A549 (cell line): ENCODE data around the gene NAA38. TPM values are rescaled to one million over a fixed set of nuclear protein-coding genes. Genes with fewer than 3 reads are reported as not detected.

Experiments
- ATAC-seq, 2 experiments: fragments of 200-7000 bp in 1 of 2; fragments of >200 bp in 1 of 2; cut with Nextera tagmentation in 1 of 2; cut with Tn5 transposase in 1 of 2; 3 replicates each; pipeline versions ENCODE4 v1.8.0 to v1.9.1; 2018 to 2020; ENCODE audit warnings: mild to moderate bottlenecking in 1 of 2, moderate library complexity in 1 of 2
- CTCF ChIA-PET: fragments of 300-600 bp; sonication (Branson Sonifier 250); formaldehyde crosslinking; extraction: SDS; loops from one replicate; lab custom pipeline; 2021; ENCODE audit warnings: antibody characterized with exemption, inconsistent platforms; lab: Yijun Ruan, JAX
- POLR2A ChIA-PET: fragments of 350-600 bp; formaldehyde crosslinking; extraction: SDS; loops from one replicate; lab custom pipeline; 2021; ENCODE audit warnings: antibody characterized with exemption, inconsistent platforms; lab: Yijun Ruan, JAX
- DNase-seq, 2 experiments: peaks; one replicate each; pipeline versions ENCODE4 v3.0.0 to v3.0.0-alpha.2; 2011 to 2016; ENCODE audit warnings: low read depth in 1 of 2, low spot score in 1 of 2
- FAIRE-seq: peaks from 2 replicates; lab custom pipeline; 2011; peaks lifted over from hg19 to GRCh38; lab: Jason Lieb, UNC
- H3K27ac ChIP-seq, 2 experiments: fragments of >200 bp; sonication (Bioruptor Twin); formaldehyde crosslinking; 3 replicates each; pipeline ENCODE4 v1.5.1; 2016 to 2017
- H3K4me1 ChIP-seq: fragments of >200 bp; sonication (Bioruptor Twin); formaldehyde crosslinking; 3 replicates; pipeline ENCODE4 v1.6.1; 2016
- H3K4me2 ChIP-seq: fragments of >200 bp; sonication (Bioruptor Twin); formaldehyde crosslinking; 3 replicates; pipeline ENCODE4 v1.6.1; 2016
- H3K4me3 ChIP-seq: fragments of >200 bp; sonication (Bioruptor Twin); formaldehyde crosslinking; 3 replicates; pipeline ENCODE4 v1.5.1; 2016
- H3K9me3 ChIP-seq: fragments of >200 bp; sonication (Bioruptor Twin); formaldehyde crosslinking; 3 replicates; pipeline ENCODE4 v1.6.1; 2016
- CBX8 ChIP-seq: fragments of 200-600 bp; sonication (generic); IDR thresholded peaks from 2 replicates; pipeline ENCODE4 v1.6.1; 2016
- CEBPB ChIP-seq, 2 experiments: fragments of >200 bp in 1 of 2; sonication (Bioruptor Twin) in 1 of 2; formaldehyde crosslinking in 1 of 2; IDR thresholded peaks; 2 replicates each; pipeline ENCODE4 v1.6.1; 2012 to 2016
- EHMT2 ChIP-seq: fragments of 200-600 bp; sonication (generic); IDR thresholded peaks from 2 replicates; pipeline ENCODE4 v1.6.1; 2016; ENCODE audit warnings: antibody characterized with exemption, low read depth, mild to moderate bottlenecking, moderate library complexity
- FOSB ChIP-seq: fragments of 250-450 bp; sonication (Bioruptor Pico); IDR thresholded peaks from 2 replicates; pipeline ENCODE4 v1.5.0; 2020; ENCODE audit warnings: mild to moderate bottlenecking, moderate library complexity
- FOXS1 ChIP-seq: fragments of 250-450 bp; sonication (Bioruptor Pico); IDR thresholded peaks from 2 replicates; pipeline ENCODE4 v1.5.0; 2020; ENCODE audit warnings: mild to moderate bottlenecking, moderate library complexity
- GATA3 ChIP-seq: IDR thresholded peaks from 2 replicates; pipeline ENCODE4 v1.6.1; 2012; ENCODE audit warnings: borderline replicate concordance
- JUNB ChIP-seq: fragments of >200 bp; sonication (Bioruptor Twin); formaldehyde crosslinking; IDR thresholded peaks from 2 replicates; pipeline ENCODE4 v1.6.1; 2016
- KDM1A ChIP-seq: fragments of 200-600 bp; sonication (generic); IDR thresholded peaks from 2 replicates; pipeline ENCODE4 v1.6.1; 2016; ENCODE audit warnings: low read depth, mild to moderate bottlenecking
- MAFK ChIP-seq: fragments of 450-650 bp; IDR thresholded peaks from 2 replicates; pipeline ENCODE4 v1.6.1; 2014; ENCODE audit not compliant: partially characterized antibody
- MAZ ChIP-seq: fragments of 150-350 bp; IDR thresholded peaks from 2 replicates; pipeline ENCODE4 v1.6.1; 2014; ENCODE audit warnings: antibody characterized with exemption, low read depth, low read length, borderline replicate concordance
- NPAS2 ChIP-seq: fragments of 250-450 bp; sonication (Bioruptor Pico); IDR thresholded peaks from 2 replicates; pipeline ENCODE4 v1.8.0; 2022; ENCODE audit warnings: mild to moderate bottlenecking, moderate library complexity, borderline replicate concordance
- POLR2AphosphoS2 ChIP-seq: conservative IDR thresholded peaks from 2 replicates; pipeline ENCODE4 v1.6.1; 2012; ENCODE audit warnings: low read length, improper control_type of control experiment, inconsistent platforms
- RARB ChIP-seq: fragments of 250-450 bp; sonication (Bioruptor Pico); IDR thresholded peaks from 2 replicates; pipeline ENCODE4 v1.8.0; 2021; ENCODE audit warnings: mild to moderate bottlenecking, moderate library complexity
- RCOR1 ChIP-seq: fragments of 150-350 bp; IDR thresholded peaks from 2 replicates; pipeline ENCODE4 v1.6.1; 2014; ENCODE audit warnings: antibody characterized with exemption, low read length, low read depth
- RFX5 ChIP-seq: fragments of 450-650 bp; IDR thresholded peaks from 2 replicates; pipeline ENCODE4 v1.7.1; 2014; ENCODE audit warnings: antibody characterized with exemption, mild to moderate bottlenecking, moderate library complexity
- RNF2 ChIP-seq: fragments of 200-600 bp; sonication (generic); IDR thresholded peaks from 2 replicates; pipeline ENCODE4 v1.6.1; 2016; ENCODE audit warnings: low read depth, mild to moderate bottlenecking, antibody characterized with exemption, moderate library complexity, borderline replicate concordance
- SMC3 ChIP-seq: fragments of >200 bp; sonication (Bioruptor Twin); formaldehyde crosslinking; IDR thresholded peaks from 3 replicates; pipeline ENCODE4 v1.6.1; 2018; ENCODE audit warnings: inconsistent platforms
- TFCP2L1 ChIP-seq: fragments of 250-450 bp; sonication (Bioruptor Pico); IDR thresholded peaks from 2 replicates; pipeline ENCODE4 v1.5.0; 2021; ENCODE audit warnings: mild to moderate bottlenecking
- TP53 ChIP-seq: fragments of 250-450 bp; sonication (Bioruptor Pico); IDR thresholded peaks from 2 replicates; pipeline ENCODE4 v1.5.0; 2021; ENCODE audit warnings: mild to moderate bottlenecking, moderate library complexity
- ZFP36 ChIP-seq: fragments of 450-650 bp; IDR thresholded peaks from 2 replicates; pipeline ENCODE4 v1.6.1; 2014; ENCODE audit warnings: borderline replicate concordance; ENCODE audit not compliant: partially characterized antibody
- ZNF302 ChIP-seq: fragments of 250-450 bp; sonication (Bioruptor Pico); IDR thresholded peaks from 2 replicates; pipeline ENCODE4 v1.9.0; 2021; ENCODE audit warnings: inconsistent platforms, mild to moderate bottlenecking, moderate library complexity
- ZSCAN20 ChIP-seq: fragments of 250-450 bp; sonication (Bioruptor Pico); IDR thresholded peaks from 2 replicates; pipeline ENCODE4 v1.8.0; 2022; ENCODE audit warnings: mild to moderate bottlenecking, moderate library complexity
- WGBS: methylation state at CpG from one replicate; pipeline ENCODE4 v1.1.6; 2017; ENCODE audit errors: missing lambda C conversion rate; 5-methylcytosine and 5-hydroxymethylcytosine counted together
- polyA plus RNA-seq, 4 experiments: library from polyadenylated mRNA; depleted of rRNA in 3 of 4; stranded (reverse); fragments of >200 nt; fragmentation: RNase III in 1 of 4; extraction: RNeasy Plus Mini Kit Qiagen cat#74134 plus additional on column Dnase treatment in 1 of 4; gene quantifications; 2 replicates in 3 of 4; 3 replicates in 1 of 4; pipeline ENCODE4 v1.2.3, GENCODE V29; 2011 to 2017
- TF ChIP-seq, protein P1 (sequence below): IDR thresholded peaks from 2 replicates; pipeline ENCODE4 v1.6.1; 2012
- TF ChIP-seq, protein P2 (sequence below): fragments of 450-650 bp; IDR thresholded peaks from 2 replicates; pipeline ENCODE4 v1.6.1; 2014; ENCODE audit warnings: antibody characterized with exemption
- TF ChIP-seq, protein P3 (sequence below): IDR thresholded peaks from 2 replicates; pipeline ENCODE4 v1.6.1; 2012; ENCODE audit warnings: low read depth, borderline replicate concordance
- TF ChIP-seq, protein P4 (sequence below): fragments of >200 bp; sonication (Bioruptor Twin); formaldehyde crosslinking; IDR thresholded peaks from 2 replicates; pipeline ENCODE4 v1.6.1; 2016
- TF ChIP-seq, protein P5 (sequence below): fragments of >200 bp; sonication (Bioruptor Twin); formaldehyde crosslinking; IDR thresholded peaks from 3 replicates; pipeline ENCODE4 v1.6.1; 2016
- TF ChIP-seq, protein P6 (sequence below): IDR thresholded peaks from 2 replicates; pipeline ENCODE4 v1.6.1; 2012

Gene NAA38
- polyA plus RNA-seq, 2 of the 4 experiments (the other 2 are of a cell fraction): 102 to 287 TPM

DNA sequence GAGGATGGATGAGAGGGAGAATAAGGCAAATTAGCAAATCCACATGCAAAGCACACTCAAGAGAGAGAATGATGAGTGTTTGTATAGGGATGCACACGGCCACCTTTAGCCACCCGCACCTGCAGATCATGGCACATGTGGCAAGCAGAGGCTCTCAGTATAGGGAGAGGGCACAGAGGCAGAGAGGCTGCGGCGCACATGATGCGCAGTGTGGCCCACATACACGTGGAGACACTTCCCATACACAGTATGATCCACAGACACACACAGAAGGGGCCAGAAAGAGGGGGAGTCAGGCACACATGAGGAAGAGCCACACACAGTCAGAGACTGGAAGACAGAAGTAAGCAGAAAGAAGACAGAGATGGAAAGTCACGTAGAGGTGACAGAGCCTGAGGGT, 24.7 kb upstream of the NAA38 start:
- no peak for ATAC-seq
- ChIA-PET POLR2A (no interaction called here), CTCF (interaction anchor here (1.0 to 2.6 kb wide), 8 partner anchors 17 to 192 kb away, joined by 3 to 15 read pairs (median 4); no protein-coding TSS in a partner anchor)
- H3K9me3 ChIP-seq: no peaks in the 10 kb centered on the region
- TF ChIP-seq MAFK (no peak), FOXS1 (CRISPR knock-in tag) (no peak), RARB (no peak), JUNB (no peak), RFX5 (no peak), RNF2 (no peak), TP53 (CRISPR knock-in tag) (no peak), CBX8 (no peak), TFCP2L1 (CRISPR knock-in tag) (no peak), ZFP36 (no peak), ZSCAN20 (CRISPR knock-in tag) (no peak), POLR2AphosphoS2 (no peak), KDM1A (no peak), NPAS2 (CRISPR knock-in tag) (no peak)
- TF ChIP-seq, protein P1, sequence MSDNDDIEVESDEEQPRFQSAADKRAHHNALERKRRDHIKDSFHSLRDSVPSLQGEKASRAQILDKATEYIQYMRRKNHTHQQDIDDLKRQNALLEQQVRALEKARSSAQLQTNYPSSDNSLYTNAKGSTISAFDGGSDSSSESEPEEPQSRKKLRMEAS: no peak
- TF ChIP-seq, protein P2, sequence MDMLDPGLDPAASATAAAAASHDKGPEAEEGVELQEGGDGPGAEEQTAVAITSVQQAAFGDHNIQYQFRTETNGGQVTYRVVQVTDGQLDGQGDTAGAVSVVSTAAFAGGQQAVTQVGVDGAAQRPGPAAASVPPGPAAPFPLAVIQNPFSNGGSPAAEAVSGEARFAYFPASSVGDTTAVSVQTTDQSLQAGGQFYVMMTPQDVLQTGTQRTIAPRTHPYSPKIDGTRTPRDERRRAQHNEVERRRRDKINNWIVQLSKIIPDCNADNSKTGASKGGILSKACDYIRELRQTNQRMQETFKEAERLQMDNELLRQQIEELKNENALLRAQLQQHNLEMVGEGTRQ: no peak
- TF ChIP-seq, protein P3, sequence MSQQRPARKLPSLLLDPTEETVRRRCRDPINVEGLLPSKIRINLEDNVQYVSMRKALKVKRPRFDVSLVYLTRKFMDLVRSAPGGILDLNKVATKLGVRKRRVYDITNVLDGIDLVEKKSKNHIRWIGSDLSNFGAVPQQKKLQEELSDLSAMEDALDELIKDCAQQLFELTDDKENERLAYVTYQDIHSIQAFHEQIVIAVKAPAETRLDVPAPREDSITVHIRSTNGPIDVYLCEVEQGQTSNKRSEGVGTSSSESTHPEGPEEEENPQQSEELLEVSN: no peak
- TF ChIP-seq, protein P4, sequence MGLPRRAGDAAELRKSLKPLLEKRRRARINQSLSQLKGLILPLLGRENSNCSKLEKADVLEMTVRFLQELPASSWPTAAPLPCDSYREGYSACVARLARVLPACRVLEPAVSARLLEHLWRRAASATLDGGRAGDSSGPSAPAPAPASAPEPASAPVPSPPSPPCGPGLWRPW: no peak
- TF ChIP-seq, protein P5, sequence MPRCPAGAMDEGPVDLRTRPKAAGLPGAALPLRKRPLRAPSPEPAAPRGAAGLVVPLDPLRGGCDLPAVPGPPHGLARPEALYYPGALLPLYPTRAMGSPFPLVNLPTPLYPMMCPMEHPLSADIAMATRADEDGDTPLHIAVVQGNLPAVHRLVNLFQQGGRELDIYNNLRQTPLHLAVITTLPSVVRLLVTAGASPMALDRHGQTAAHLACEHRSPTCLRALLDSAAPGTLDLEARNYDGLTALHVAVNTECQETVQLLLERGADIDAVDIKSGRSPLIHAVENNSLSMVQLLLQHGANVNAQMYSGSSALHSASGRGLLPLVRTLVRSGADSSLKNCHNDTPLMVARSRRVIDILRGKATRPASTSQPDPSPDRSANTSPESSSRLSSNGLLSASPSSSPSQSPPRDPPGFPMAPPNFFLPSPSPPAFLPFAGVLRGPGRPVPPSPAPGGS: no peak
- TF ChIP-seq, protein P6, sequence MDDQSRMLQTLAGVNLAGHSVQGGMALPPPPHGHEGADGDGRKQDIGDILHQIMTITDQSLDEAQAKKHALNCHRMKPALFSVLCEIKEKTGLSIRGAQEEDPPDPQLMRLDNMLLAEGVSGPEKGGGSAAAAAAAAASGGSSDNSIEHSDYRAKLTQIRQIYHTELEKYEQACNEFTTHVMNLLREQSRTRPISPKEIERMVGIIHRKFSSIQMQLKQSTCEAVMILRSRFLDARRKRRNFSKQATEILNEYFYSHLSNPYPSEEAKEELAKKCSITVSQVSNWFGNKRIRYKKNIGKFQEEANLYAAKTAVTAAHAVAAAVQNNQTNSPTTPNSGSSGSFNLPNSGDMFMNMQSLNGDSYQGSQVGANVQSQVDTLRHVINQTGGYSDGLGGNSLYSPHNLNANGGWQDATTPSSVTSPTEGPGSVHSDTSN: no peak
- H3K27ac ChIP-seq: peak overlapping the region in 1 of 2 experiments; percentile 7; a peak in 1 of 6 replicates
- no peak for DNase-seq
- no peak for FAIRE-seq
- H3K4me2 ChIP-seq: no peak overlapping the region
- H3K4me3 ChIP-seq: no peak overlapping the region
- 86% methylated on average over 7 of the region's 7 CpGs for WGBS
- peaks cover 16% of the 10 kb centered on the region for H3K4me1 ChIP-seq

DNA sequence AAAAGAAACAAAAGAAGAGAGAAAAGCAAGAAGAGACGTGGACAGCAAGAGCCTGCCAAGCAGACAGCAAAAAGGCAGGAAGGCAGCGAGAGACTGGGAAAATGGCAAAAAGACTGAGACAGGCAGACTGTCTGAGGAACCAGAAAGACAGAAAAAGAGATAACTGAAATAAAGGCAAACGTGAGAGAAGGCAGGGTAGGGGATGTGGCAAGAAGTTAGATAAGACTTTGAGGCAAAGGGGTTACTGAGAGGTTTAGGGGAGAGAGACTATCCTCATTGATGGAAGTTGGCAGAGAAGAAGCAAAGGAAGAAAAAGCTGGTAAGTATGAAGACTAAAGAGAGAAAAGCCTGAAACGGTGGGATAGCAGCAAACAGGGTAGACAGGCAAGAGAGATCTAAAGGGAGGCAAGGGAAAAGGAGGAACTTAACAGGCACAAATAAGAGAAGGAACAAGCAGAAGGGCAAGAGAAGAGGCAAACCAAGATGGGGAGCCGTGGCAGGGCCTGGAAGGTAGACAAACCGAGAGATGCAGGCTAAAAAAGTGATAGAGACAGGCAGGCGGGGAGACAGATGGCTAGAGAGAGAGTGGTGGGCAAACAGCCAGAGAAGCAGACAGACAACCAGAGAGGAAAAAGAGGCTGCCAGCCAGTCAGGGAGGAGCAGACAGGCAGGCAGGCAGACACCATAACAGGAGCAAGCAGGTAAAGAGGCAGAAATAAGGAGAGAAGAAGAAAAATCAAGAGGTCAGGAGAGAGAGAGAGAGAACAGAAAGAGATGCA, 24.1 kb upstream of the NAA38 start:
- DNase-seq: no peak
- ChIA-PET CTCF (interaction anchor here (1.4 kb wide), 1 partner anchor 20 kb away, joined by 4 read pairs; no protein-coding TSS in a partner anchor), POLR2A (no interaction called here)
- FAIRE-seq: no peak
- TF ChIP-seq FOSB (no peak), CEBPB (IDR thresholded peaks at IDR 0.05) (no peak), MAZ (no peak), ZFP36 (no peak), EHMT2 (no peak), MAFK (no peak), GATA3 (no peak), RCOR1 (no peak), TFCP2L1 (CRISPR knock-in tag) (no peak), CBX8 (no peak), FOXS1 (CRISPR knock-in tag) (no peak), SMC3 (no peak), RARB (no peak), ZNF302 (no peak)
- TF ChIP-seq, protein P2: no peak
- no peak overlapping the region for H3K4me3 ChIP-seq
- H3K27ac ChIP-seq: 0 out of 6 replicates have a peak overlapping the region, but pooled peaks of 1 of the 2 experiments have one; percentile 2
- no peaks in the 10 kb centered on the region for H3K9me3 ChIP-seq
- H3K4me2 ChIP-seq: no peak overlapping the region
- peaks cover 16% of the 10 kb centered on the region for H3K4me1 ChIP-seq
- 84% methylated on average over 7 of the region's 7 CpGs for WGBS
- no peak for ATAC-seq
